Measurements from ENCODE around the gene GMPPA. TPM values are rescaled to one million over a fixed set of nuclear protein-coding genes. Genes with fewer than 3 reads are reported as not detected.

GMPPA gene
- total RNA-seq, 3 donors from 2014 or later = 15.7 to 33.4 (median 29.7) TPM

GRCh38 chr2:219485201-219485580 is 13.5 kb upstream of the GMPPA start:
- no peak for DNase-seq (ENCODE audit: low spot score in 2 of 2)
- intact Hi-C loops (cut with DNase I; ENCODE audit: low total_unique reads) = no loop called here
- Histone ChIP-seq H3K4me1 (no peaks in the 10 kb centered on the region), H3K9me3 (no peaks in the 10 kb centered on the region), H3K36me3 (no peaks in the 10 kb centered on the region), H3K27me3 (peaks cover 4 to 9% of the 10 kb centered on the region in 2 donors), H3K27ac (no peak overlapping the region), H3K4me3 (peak overlapping the region in 1 of 3 donors; percentile 42)
- TF ChIP-seq POLR2AphosphoS5 (IDR thresholded peaks at IDR 0.05) (no peak), POLR2A (IDR thresholded peaks at IDR 0.05) (no peak), CTCF (IDR thresholded peaks at IDR 0.05) (no peak)

- peaks cover 4 to 9% of the 10 kb centered on the region in 2 donors for H3K27me3 ChIP-seq
- no peaks in the 10 kb centered on the region for H3K36me3 ChIP-seq
- H3K9me3 ChIP-seq = no peaks in the 10 kb centered on the region
- H3K27ac ChIP-seq = no peak overlapping the region
- intact Hi-C loops (cut with DNase I; ENCODE audit: low total_unique reads) = no loop called here
- no peak for DNase-seq (ENCODE audit: low spot score in 2 of 2)
- H3K4me1 ChIP-seq = no peaks in the 10 kb centered on the region
- H3K4me3 ChIP-seq = no peak overlapping the region
- TF ChIP-seq POLR2A (IDR thresholded peaks at IDR 0.05) = no peak
- TF ChIP-seq CTCF (IDR thresholded peaks at IDR 0.05) = no peak
- no peak for TF ChIP-seq POLR2AphosphoS5 (IDR thresholded peaks at IDR 0.05)
These were observed 12.2 kb upstream of the GMPPA start for GRCh38 chr2:219486380-219486959.

- Histone ChIP-seq H3K4me3 (no peak overlapping the region), H3K4me1 (no peaks in the 10 kb centered on the region), H3K36me3 (no peaks in the 10 kb centered on the region), H3K27ac (no peak overlapping the region), H3K9me3 (no peaks in the 10 kb centered on the region), H3K27me3 (peaks cover 4 to 6% of the 10 kb centered on the region in 2 donors)
- no peak for DNase-seq (ENCODE audit: low spot score in 2 of 2)
- TF ChIP-seq CTCF (IDR thresholded peaks at IDR 0.05) (no peak), POLR2A (IDR thresholded peaks at IDR 0.05) (no peak), POLR2AphosphoS5 (IDR thresholded peaks at IDR 0.05) (no peak)
- intact Hi-C loops (cut with DNase I; ENCODE audit: low total_unique reads) = no loop called here
These were observed 10.4 kb upstream of the GMPPA start for GRCh38 chr2:219488149-219488843.

- Histone ChIP-seq H3K4me3 (no peak overlapping the region), H3K27ac (no peak overlapping the region), H3K27me3 (peaks cover under 1 to 4% of the 10 kb centered on the region in 2 donors), H3K36me3 (no peaks in the 10 kb centered on the region), H3K9me3 (no peaks in the 10 kb centered on the region), H3K4me1 (no peaks in the 10 kb centered on the region)
- intact Hi-C loops (cut with DNase I; ENCODE audit: low total_unique reads) = loop anchor here (1.0 kb wide), 1 partner anchor 19 kb away; no protein-coding TSS in a partner anchor
- TF ChIP-seq POLR2A (IDR thresholded peaks at IDR 0.05) = no peak
- no peak for TF ChIP-seq CTCF (IDR thresholded peaks at IDR 0.05)
- no peak for TF ChIP-seq POLR2AphosphoS5 (IDR thresholded peaks at IDR 0.05)
- no peak for DNase-seq (ENCODE audit: low spot score in 2 of 2)
These were observed 9.9 kb upstream of the GMPPA start for GRCh38 chr2:219488844-219489194.

GRCh38 chr2:219489315-219489714 is 9.4 kb upstream of the GMPPA start:
- Histone ChIP-seq H3K27ac (no peak overlapping the region), H3K4me1 (no peaks in the 10 kb centered on the region), H3K27me3 (peaks cover 0 to 4% of the 10 kb centered on the region in 2 donors), H3K36me3 (no peaks in the 10 kb centered on the region), H3K4me3 (no peak overlapping the region), H3K9me3 (no peaks in the 10 kb centered on the region)
- intact Hi-C loops (cut with DNase I; ENCODE audit: low total_unique reads) = loop anchor here (1.0 kb wide), 1 partner anchor 19 kb away; no protein-coding TSS in a partner anchor
- no peak for DNase-seq (ENCODE audit: low spot score in 2 of 2)
- TF ChIP-seq CTCF (IDR thresholded peaks at IDR 0.05) = no peak
- no peak for TF ChIP-seq POLR2A (IDR thresholded peaks at IDR 0.05)
- TF ChIP-seq POLR2AphosphoS5 (IDR thresholded peaks at IDR 0.05) = no peak
